Measurements from ENCODE around the gene DBP.

DNA sequence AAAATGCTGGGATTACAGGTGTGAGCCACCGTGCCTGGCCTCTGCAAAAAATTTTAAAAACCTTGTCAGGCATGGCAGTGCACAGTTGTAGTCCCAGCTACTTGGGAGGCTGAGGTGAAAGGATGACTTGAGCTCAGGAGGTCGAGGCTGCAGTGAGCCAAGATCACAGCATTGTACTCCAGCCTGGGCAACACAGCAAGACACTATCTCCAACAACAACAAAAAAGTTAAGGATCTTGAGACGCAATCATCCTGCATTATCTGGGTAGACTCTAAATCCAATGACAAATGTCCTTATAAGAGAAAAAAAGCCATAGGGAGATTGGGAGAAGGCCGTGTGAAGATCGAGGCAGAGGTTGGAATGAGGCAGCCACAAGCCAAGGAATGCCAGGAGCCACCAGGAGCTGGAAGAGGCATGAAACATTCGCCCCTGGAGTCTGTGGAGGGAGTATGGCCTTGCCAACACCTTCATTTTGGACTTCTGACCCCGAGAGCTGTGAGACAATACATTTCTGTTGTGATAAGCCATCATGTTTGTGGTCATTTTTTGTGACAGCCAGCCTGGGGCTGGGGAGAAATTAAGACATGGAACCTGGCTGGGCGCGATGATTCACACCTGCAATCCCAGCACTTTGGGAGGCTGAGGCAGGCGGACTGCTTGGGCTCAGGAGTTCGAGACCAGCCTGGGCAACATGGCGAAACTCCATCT, 13.9 kb upstream of the DBP start:
- TF ChIP-seq, protein P1, sequence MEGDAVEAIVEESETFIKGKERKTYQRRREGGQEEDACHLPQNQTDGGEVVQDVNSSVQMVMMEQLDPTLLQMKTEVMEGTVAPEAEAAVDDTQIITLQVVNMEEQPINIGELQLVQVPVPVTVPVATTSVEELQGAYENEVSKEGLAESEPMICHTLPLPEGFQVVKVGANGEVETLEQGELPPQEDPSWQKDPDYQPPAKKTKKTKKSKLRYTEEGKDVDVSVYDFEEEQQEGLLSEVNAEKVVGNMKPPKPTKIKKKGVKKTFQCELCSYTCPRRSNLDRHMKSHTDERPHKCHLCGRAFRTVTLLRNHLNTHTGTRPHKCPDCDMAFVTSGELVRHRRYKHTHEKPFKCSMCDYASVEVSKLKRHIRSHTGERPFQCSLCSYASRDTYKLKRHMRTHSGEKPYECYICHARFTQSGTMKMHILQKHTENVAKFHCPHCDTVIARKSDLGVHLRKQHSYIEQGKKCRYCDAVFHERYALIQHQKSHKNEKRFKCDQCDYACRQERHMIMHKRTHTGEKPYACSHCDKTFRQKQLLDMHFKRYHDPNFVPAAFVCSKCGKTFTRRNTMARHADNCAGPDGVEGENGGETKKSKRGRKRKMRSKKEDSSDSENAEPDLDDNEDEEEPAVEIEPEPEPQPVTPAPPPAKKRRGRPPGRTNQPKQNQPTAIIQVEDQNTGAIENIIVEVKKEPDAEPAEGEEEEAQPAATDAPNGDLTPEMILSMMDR (IDR thresholded peaks at IDR 0.05) = no peak
- TF ChIP-seq POLR2A (IDR thresholded peaks at IDR 0.05) = no peak
